ENCODE measurements around the gene EMSY. TPM values are rescaled to one million over a fixed set of nuclear protein-coding genes. Genes with fewer than 3 reads are reported as not detected.
"Not testable (repeated sequence)": the region's sequence is repeated elsewhere in the genome, so short reads cannot be mapped to it uniquely, and the experiment has no call there.

Gene EMSY, protein sequence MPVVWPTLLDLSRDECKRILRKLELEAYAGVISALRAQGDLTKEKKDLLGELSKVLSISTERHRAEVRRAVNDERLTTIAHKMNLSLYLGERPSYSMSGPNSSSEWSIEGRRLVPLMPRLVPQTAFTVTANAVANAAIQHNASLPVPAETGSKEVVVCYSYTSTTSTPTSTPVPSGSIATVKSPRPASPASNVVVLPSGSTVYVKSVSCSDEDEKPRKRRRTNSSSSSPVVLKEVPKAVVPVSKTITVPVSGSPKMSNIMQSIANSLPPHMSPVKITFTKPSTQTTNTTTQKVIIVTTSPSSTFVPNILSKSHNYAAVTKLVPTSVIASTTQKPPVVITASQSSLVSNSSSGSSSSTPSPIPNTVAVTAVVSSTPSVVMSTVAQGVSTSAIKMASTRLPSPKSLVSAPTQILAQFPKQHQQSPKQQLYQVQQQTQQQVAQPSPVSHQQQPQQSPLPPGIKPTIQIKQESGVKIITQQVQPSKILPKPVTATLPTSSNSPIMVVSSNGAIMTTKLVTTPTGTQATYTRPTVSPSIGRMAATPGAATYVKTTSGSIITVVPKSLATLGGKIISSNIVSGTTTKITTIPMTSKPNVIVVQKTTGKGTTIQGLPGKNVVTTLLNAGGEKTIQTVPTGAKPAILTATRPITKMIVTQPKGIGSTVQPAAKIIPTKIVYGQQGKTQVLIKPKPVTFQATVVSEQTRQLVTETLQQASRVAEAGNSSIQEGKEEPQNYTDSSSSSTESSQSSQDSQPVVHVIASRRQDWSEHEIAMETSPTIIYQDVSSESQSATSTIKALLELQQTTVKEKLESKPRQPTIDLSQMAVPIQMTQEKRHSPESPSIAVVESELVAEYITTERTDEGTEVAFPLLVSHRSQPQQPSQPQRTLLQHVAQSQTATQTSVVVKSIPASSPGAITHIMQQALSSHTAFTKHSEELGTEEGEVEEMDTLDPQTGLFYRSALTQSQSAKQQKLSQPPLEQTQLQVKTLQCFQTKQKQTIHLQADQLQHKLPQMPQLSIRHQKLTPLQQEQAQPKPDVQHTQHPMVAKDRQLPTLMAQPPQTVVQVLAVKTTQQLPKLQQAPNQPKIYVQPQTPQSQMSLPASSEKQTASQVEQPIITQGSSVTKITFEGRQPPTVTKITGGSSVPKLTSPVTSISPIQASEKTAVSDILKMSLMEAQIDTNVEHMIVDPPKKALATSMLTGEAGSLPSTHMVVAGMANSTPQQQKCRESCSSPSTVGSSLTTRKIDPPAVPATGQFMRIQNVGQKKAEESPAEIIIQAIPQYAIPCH (N-terminal part only)
- total RNA-seq = 31.9 TPM

DNA sequence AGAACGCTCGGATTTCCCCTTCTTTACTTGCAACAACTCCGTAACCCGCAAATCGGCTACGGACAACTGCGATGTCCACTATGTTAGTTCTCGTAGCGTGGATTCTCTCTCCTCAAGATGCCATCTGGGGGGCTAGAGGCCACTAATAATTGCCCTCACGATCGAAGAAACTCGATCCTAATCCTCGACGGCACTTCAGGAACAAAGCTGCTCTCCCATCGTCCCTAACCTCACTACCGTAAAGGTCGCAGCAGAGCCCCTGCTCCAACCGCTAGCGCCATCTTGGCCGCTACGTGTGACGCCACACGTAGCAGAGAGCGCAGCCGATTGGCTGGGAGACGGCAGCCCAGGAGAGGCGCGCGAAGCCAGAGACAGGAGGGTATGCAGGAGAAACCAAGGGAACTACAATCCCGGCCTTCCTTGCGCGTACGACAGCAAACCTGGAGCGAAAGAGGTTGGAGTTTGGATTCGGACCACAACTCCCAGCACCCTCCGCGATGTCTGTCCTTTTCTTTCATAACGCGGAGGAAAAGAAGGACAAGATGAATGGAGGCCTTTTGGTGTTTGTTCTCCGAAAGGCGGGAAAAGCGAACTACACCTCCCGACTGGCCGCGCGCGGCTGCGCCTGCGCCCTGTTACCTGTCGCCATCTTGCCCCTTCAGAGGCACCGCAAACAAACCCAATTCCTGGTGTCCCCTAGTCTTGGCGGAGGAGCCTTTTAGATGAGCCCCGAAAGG lies at the start of gene EMSY:
Gene EMSY, plus strand, starts transcription at position 635 of the 737 bp plus-strand sequence. CDS start 1,921 bp downstream, outside the sequence.
- DNase-seq = peak; percentile 99

DNA sequence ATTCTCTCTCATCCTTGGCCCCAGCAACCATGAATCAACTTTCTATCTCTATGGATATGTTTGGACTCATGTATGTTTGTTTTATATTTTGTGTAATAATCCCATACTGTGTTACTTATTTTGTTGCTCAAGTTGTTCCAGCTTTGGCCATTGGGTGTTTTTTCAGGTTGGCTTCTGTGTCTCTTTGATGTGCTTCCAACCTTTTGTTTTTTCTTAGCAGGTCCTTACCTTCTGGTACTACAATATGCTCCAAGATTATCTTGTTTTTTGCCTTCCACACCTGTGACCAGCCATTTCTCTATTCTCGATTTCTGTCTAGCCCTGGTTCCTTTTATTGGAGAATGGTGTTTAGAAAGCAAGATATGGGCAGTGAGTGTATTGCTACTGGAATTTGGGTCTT lies 49.5 kb upstream of the EMSY start:
- no peak for DNase-seq

DNA sequence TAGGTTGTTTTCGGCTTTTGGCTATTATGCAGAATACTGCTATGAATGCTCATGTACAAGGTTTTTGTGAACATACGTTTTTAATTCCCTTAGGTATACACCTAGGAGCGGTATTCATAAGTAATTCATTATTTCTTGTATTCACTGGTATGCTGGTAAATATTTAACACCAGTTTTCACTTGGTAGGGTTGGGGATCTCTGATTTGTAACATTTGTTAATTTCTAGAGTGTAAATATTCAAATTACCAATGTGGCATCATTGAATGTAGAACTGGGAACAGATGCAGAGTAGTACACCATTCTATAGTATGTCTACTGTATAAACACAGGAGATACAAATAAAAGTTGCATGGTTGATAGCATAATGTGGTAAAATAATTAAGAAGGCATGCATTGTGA lies 47.4 kb upstream of the EMSY start:
- DNase-seq = no peak

DNA sequence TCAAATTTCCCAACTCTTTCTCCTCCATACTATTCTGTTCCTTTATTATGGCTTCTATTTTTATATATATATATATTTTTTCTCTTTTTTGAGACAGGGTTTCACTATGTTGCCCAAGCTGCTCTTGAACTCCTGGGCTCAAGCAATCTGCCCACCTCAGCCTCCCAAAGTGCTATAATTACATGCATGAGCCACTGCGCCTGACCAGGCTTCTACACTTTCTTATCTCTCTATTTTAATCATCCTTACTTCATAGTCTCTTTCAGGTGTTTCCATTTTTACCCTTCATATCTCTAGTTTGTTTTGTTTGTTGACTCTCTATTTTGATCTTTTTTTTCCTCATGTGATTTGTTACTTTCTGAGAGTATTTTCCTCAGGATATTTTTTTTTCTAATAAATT lies 43.9 kb upstream of the EMSY start:
- no peak for DNase-seq

DNA sequence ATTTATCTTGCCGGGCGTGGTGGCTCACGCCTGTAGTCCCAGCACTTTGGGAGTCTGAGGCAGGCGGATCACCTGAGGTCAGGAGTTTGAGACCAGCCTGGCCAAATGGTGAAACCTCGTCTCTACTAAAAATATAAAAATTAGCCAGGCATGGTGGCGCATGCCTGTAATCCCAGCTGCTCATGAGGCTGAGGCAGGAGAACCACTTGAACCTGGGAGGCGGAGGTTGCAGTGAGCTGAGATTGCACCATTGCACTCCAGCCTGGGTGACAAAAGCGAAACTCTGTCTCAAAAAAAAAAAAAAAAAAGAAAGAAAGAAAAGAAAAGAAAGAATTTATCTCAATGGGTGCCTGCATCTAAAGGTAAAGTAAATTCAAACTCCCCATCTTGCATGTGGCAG lies 43.3 kb upstream of the EMSY start:
- DNase-seq = not testable (repeated sequence)

DNA sequence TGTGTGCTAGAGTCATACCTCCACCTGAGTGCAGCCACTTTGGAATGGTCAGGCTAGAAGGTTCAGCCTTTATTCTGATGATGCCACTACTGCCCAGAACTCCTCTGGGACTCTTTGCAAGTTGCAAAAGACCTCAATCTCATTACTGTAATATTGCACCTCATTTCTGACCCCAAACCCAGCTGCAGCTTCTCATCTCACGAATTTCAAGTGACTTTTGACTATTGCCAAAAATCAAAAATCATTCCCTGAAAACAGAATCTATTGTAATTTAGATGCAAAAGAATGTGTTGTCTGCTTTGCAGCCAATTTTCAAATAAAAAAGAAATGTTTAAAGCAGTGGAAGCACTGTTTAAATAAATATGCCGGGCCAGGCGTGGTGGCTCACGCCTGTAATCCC lies 38.5 kb upstream of the EMSY start:
- DNase-seq = no peak

DNA sequence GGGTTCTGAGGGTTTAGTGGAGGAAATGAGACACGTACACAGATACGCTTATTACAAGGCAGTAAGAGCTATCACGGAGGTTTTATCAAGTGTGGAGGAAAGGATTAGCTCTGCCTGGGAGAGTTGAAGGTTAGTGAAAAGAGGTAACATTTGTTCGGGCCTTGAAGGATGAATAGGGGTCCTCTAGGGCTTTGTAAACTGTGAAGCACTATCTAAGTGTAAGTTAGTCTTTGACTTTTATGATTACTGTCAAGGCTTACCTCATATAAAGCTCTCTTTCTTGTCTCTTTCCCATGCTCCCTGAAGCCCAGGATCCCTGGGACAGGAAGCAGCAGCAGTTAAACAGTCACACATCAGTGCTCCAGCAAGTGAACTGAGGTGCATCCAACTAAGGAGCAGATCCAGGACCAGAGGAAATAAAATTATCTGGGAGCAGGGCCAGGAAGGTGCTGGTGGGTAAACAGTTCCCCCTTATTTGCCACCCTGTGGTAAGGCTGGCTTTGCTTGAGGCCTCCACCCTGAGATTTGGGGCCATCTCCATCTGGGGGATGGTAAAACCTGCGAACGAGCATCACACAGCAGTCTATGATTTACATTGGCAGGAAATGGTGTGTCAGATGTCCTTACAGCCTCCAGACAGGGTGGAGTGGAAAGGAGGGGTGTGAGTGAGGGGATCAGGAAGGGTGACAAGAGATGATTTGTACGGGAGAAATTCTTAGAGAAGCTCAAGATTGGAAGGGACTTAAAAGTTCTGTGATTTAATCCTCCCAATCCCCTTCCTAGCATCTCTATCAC lies 36.5 kb upstream of the EMSY start:
- DNase-seq = no peak

DNA sequence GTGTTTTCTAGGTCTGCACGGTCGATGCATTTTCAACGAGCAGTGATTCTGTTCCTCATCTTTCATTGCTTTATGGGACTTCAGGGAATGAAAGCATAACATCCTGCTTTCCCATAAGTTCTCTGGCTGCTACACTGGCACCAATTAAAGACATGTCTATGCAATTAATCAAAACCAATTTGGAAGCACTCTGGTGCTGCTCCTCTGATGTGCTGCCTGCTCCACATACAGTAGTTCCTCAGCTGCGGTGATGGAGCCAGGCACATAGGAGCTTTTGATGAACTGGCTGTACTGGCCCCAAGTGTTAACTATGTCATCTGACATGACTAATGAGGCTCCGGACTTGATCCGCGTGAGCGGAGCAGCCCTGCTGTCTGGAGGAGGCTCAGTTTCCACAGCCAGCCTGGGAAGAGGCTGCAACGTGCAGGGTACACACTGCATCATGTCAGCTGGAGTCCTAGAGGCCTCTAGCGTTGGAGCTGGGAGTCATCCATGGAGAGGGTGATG lies 33.9 kb upstream of the EMSY start:
- peak; percentile 49 for DNase-seq

DNA sequence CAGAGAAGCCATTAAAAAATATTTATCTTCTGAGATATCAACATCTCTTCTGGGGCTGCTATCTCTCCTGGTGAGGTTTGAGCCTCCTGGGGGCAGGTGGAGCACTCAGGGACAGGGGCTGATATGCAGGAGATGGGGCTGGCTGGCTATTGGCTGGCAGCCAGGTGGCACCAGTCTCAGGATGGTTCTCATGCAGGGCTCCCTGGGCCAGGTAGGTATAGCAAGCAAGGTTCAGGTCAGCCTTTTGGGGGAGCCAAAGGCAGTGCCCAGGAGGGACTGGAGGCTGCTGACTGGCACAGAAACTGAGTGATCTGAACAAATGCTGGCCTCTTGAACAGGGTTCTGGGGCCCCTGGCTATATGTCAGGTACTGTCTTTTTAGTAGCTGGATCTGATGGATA lies 29.7 kb upstream of the EMSY start:
- DNase-seq = no peak

DNA sequence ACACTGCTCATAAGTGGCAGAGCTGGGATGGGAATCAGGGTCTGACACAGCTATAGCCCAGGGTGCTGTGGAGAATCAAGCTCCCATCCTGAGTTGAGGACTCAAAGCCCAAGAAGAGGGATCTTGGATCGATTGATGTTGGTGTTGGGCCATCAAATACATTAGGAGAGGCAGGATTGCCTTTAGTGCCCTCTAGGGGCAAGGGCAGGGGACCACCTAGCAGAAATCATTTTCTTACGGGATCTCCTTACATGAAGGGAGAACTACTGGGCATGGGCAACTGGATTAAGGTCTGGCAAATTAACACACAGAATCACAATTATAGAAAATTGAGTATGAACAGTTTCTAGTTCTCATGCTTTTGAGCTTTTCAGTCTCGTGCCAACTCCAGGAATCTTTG lies 24.9 kb upstream of the EMSY start:
- DNase-seq = no peak

DNA sequence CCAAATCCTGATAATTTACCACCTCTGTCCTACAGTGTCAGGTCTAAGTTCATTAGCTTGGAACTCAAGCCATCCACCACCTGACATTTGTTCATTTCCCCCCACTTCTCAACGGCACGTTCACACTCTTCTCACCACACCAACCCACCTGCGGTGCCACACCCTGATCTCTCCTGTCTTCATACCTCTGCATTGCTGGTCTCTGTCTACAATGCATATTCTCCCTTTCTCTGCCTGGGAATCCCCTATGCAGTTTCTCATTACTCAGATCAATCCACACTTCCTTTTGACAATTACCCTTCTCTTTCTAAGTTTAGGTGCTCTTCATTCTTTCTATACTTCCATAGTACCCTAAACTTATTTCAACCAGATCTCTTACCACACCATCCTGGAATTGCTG lies 20.4 kb upstream of the EMSY start:
- no peak for DNase-seq

DNA sequence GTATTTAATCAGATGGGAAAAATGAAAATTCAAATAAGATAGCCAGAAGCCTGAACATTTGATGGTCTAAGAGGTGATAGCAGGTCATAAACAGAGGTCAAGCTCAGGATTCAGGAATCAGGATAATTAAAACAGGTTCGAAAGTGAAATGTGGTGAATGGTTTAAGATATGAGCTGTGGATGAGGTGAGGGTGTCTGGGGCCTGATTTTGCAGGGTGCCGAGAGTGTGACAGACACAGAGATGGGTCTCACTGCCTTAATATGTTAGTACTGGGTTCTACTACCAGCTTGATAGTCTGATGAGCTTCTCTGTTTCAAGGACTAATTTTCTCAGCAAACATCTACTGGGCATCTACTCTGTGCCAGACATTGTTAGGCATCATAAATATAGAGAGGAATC lies 19.9 kb upstream of the EMSY start:
- no peak for DNase-seq

DNA sequence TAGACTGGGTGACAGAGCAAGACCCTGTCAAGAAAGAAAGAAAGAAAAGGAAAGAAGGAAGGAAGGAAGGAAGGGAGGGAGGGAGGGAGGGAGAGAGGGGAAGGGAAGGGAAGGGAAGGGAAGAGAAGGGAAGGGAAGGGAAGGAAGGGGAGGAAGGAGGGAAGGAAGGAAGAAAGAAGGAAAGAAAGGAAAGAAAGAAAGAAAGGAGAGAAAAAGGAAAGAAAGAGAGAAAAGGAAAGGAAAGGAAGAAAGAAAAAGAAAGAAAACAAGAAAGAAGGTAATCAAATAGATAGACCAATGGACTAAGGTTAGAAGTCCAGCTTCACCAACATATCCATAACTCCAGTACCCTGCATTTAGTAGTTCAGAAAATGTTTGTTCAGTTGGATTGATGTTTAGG lies 18.2 kb upstream of the EMSY start:
- DNase-seq = no peak

DNA sequence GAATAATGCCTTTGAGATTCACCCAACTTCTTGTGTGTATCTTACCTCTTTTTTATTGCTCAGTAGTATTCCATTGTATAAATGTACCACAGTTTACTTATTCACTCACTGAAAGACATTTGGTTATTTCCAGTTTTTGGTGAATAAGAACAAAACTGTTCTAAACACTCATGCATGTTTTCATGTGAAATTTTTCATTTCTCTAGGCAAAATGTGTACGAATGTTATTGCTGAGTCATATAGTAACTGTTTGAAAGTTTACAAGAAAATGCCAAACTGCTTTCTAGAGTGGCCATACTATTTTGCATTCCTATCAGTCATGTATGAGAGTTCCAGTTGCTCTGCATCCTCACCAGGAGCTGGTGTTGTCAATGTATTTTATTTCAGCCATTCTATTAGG lies 8.8 kb upstream of the EMSY start:
- DNase-seq = no peak

DNA sequence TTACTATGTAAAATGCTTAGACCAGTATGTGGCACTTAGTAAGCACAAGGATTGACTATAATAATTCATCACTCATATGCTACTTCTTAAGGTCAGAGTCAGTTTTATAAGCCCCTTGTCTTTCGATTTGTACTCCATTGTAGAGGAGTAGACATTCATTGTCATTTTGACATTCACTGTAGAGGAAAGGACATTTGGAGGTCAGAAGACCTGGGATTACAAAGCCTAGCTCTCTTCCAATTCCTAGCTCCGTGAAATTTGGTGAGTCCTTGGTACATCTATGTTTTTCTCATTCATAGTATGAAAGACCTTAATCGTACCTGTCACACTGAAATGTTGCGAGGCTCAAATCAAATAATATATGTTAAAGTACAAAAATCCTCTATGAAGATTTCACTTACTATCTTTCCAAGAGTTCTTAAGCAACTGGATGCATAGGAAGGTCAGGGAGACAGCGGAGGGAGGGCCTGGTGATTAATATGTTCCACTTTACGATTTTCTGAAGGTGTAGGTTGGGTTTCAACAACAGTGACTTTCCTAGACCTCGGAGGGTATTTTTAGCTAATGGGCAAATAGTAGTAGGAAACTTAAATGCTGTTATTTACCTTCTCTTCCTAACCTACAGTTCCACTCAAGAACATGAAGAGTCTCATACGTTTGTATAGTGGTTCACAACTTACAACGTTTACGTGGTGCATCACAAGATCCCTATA lies 1.4 kb upstream of the EMSY start:
- DNase-seq = peak; percentile 25

DNA sequence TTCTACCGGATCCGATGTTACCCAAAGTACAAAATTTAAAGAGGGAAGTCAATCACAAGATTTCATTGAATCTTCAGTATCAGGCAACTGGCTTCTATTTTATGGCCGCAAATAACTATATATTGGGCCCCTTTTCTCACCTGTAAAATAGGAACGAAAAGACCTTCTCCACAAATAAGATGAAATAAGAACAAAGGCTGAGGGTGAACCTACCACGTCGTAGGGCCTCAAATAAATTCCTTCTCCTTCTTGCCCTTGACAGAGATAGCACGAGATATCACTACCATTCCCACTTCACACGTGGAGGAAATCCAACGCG lies 794 bp upstream of the EMSY start:
- DNase-seq = no peak

DNA sequence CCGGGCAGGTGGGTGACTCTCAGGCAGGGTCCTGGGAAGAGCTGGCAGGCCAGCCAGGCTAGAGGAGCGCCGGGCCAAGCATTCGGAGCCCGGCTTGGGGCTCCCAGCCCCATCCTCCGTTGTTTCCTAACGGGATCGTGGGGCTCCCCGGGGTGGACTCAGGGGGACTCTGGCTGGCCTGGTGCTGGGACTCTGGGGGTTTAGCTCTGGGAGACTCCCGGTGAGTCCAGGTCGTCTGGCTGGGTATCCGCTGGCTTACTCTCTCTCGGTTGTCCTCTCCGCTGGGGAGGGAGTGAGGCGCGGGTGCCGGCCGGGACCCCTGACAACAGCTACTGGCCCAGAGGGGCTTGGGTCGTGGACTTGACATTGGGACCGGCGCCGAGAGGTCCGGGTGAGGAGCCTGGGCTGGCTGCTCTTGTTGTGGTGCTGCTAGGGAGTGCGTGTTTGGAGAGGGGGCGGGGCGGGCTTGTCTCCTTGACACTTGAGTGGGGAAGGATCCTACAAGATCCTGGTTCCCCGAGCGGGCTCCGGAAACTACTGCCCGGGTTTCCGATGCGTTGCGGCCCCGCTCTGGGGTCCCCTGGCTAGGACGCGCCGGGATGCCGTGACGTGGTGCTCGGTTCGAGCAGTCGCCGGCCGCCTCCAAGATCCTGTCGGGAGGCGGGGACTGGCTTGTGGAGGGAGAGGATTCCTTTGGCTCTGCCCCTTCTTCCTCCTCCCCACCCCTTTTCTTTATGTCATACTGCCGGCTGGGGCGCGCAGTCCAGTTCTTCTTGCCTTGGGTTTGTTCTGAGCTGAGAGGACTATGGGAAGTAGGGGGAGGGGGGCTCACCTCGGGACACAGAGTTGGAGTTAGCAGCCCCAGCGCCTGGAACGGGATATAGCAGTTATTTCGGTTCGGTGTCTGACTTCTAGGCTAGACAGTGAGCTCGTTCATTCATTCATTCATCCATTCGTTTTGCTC lies 585 bp downstream of the EMSY start:
- DNase-seq = peak; percentile 91

DNA sequence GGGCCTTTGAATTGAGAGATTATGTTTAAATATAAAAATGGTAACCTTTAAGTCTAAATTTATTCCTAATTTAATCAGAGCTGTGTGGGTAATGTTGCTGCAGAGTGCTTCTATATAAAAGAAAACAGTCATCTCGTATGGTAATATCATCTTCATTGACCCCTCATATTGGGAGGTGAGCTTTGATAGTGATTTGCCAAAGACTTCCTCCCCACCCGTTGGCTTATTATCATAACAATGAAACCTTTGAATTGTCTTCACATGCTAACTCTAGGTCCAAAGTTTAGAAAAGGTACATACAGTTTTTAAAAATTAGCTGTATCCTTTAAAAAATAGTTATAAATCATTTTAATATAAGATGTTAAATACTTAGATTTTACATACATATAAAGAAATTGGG lies 3.7 kb downstream of the EMSY start:
- DNase-seq = no peak

DNA sequence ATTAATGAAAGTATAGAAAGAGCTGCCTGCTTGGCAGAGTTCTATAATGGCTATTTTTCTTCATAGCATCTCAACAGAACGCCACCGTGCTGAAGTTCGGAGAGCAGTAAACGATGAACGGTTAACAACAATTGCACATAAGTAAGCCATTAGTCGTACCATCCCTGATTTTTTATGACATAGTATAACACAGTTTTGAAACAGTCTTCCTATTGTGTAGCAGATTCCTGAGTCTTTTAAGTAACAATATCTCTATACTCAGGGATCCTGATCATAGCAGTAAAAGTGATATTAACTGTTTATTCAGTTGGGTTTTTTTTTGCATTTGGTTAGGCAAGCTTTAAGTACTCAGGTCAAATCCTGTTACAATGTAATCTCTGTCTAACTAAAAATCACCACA lies 8.4 kb downstream of the EMSY start:
- DNase-seq = no peak
